ACC112 (cell line): ENCODE measurements around the gene DCAF11.
A peak's percentile ranks its signal among the peaks of the same experiment; 100 is the strongest.

Experiments
- H2AFZ ChIP-seq: fragments of 200-600 bp; sonication (generic); one replicate; pipeline ENCODE4 v1.6.0; 2017; ENCODE audit warnings: antibody characterized with exemption, low read length; ENCODE audit not compliant: unreplicated experiment
- H3K27ac ChIP-seq: fragments of 200-600 bp; sonication (generic); 2 replicates; pipeline ENCODE4 v1.5.1; 2014; ENCODE audit warnings: low read depth, mild to moderate bottlenecking, antibody characterized with exemption, low read length, moderate library complexity
- H3K27me3 ChIP-seq: fragments of 200-600 bp; sonication (generic); 2 replicates; pipeline ENCODE4 v1.6.1; 2014; ENCODE audit warnings: mild to moderate bottlenecking, antibody characterized with exemption, low read length, moderate library complexity, mixed read lengths; ENCODE audit not compliant: insufficient read depth
- H3K36me3 ChIP-seq: fragments of 200-600 bp; sonication (generic); 2 replicates; pipeline ENCODE4 v1.6.1; 2016; ENCODE audit warnings: mild to moderate bottlenecking, antibody characterized with exemption, low read length, moderate library complexity, mixed read lengths; ENCODE audit not compliant: insufficient read depth
- H3K4me1 ChIP-seq: fragments of 200-600 bp; sonication (generic); one replicate; pipeline ENCODE4 v1.6.1; 2016; ENCODE audit warnings: low read length, mixed read lengths; ENCODE audit not compliant: insufficient read depth, unreplicated experiment, control insufficient read depth
- H3K4me3 ChIP-seq: fragments of 200-600 bp; sonication (generic); 2 replicates; pipeline ENCODE4 v1.5.1; 2014; ENCODE audit warnings: mild to moderate bottlenecking, low read depth, low read length
- H3K79me2 ChIP-seq: fragments of 200-600 bp; sonication (generic); one replicate; pipeline ENCODE4 v1.6.0; 2016; ENCODE audit warnings: low read length; ENCODE audit not compliant: control insufficient read depth, unreplicated experiment, insufficient read depth

Gene DCAF11

DNA sequence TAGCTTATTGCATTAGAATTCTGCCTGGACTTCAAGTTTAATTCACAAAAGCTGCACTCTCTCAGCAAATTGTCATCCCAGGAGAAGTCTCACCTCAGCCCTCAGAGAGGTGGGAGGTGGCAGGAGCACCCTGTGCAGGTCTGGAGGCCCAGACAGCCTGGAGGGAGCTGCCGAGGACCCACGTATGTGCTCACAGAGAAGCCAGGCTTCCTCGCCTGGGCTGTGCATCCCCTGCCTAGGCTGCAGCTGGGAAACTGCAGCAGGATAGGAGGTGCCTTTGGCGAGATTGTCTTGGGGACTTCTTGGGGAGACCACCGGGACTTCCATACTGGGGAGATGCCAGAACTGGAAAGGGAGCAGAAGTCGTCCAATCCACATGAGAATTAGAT lies 34.4 kb upstream of the DCAF11 start:
- no peaks in the 10 kb centered on the region for H3K36me3 ChIP-seq
- H3K27me3 ChIP-seq = peaks cover 56% of the 10 kb centered on the region
- H3K79me2 ChIP-seq = no peaks in the 10 kb centered on the region
- H3K4me1 ChIP-seq = peaks cover 4% of the 10 kb centered on the region
- H3K4me3 ChIP-seq = no peak overlapping the region
- H2AFZ ChIP-seq = no peak overlapping the region
- no peak overlapping the region for H3K27ac ChIP-seq

DNA sequence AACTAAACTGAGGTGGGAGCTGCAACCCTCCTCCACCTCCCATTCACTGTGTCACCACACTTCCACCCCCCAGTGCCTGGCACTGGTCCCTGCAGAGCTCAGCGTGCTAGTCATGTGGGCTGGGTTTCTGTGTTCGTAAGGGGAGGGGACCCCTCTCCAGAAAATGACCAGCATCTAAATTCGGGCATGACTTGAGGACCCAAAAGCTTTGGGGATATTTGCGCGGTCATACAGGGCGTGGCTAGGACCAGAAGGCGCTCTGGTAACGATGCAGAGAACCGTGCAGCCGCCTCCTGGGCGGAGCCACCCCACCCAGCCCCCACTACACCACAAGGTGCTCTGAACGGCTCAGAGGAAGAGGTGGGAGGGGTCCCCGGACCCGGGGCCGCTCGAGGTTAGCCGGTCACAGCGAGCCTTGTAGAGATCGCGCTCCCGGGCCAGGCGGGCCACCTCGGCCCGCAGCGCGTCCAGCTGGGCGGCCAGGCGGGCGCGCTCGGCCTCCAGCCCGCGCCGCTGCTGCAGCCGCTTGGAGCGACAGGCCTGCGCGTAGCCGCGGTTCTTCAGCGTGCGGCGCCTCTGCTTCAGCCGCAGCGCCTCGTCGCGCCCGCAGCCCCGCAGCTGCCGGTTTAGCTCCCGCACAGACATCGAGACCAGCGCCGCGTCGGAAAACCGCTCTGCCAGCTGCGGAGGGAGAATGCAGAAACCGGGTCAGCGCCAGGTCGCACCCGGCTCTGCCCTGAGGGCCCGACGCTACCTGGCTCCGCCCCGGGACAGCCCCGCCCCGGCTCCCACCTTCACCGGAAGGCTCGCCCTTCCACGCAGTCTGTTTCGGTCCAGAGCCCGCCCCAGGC lies 33.5 kb upstream of the DCAF11 start:
- peak overlapping the region; percentile 83 for H3K4me3 ChIP-seq
- peaks cover 49% of the 10 kb centered on the region for H3K27me3 ChIP-seq
- H3K36me3 ChIP-seq = no peaks in the 10 kb centered on the region
- no peaks in the 10 kb centered on the region for H3K79me2 ChIP-seq
- no peak overlapping the region for H3K27ac ChIP-seq
- H2AFZ ChIP-seq = peak overlapping the region; percentile 86
- peaks cover 4% of the 10 kb centered on the region for H3K4me1 ChIP-seq

DNA sequence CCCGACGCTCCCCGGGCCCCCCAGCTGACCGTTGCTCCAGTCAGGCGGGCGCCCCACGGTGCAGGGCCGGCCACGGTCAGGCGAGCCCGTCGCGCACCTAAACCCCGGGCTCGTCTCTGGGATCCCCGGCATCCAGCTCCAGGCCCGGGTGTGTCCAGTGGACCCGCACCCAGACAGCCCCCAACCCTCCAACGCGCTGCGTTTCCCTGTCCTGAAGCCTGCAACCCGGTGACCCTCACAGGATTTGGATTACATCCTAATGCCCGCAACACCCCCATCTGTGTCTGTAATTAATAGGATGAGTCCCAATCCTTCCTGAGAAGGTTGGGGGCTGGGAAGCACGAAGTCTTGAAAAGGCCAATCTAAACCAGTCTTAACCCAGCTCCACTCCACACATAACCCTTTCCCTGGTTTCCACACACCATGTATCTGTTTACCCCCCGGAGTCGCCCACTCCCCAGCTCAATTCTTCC lies 32.8 kb upstream of the DCAF11 start:
- Histone ChIP-seq H2AFZ (no peak overlapping the region), H3K27ac (no peak overlapping the region), H3K4me3 (peak overlapping the region; percentile 83)

DNA sequence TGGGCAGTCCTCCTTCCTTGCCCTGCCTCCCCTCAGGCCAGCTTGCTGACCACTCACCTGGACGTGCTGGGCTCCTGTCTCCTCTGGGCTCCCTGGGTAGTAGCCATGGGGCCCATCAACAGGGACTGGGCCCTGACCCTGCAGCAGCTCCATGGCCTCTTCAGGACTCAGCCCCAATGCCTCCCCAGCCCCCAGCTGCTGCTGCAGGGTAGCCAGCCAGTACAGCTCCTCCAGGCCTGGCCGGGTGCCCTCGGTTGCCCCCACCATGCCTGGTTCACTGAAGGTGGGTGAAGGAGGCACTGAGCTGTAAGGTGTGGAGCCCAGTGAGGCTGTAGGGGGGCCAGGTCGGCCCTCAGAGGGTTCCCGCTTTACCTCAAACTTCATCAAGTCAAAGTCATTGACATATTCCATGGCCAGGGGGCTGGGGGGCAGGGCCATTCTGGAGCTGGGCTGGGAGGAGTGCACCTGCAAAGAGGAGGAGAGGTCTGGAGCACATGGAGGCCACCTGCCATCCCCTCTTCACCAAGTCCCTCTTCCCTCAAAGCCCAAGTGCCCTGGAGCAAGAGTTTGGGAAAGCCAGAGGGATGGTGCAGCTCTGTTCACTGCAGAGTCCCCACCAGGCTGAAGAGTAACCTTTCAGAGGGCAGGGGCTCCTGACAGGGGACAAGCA lies 32.0 kb upstream of the DCAF11 start:
- Histone ChIP-seq H3K4me1 (peaks cover 4% of the 10 kb centered on the region), H2AFZ (no peak overlapping the region), H3K27ac (no peak overlapping the region), H3K36me3 (no peaks in the 10 kb centered on the region), H3K4me3 (no peak overlapping the region), H3K27me3 (peaks cover 49% of the 10 kb centered on the region), H3K79me2 (no peaks in the 10 kb centered on the region)

More for the DNA sequence above, 32.8 kb upstream of the DCAF11 start:
- Histone ChIP-seq H3K4me1 (peaks cover 4% of the 10 kb centered on the region), H3K36me3 (no peaks in the 10 kb centered on the region), H3K79me2 (no peaks in the 10 kb centered on the region), H3K27me3 (peaks cover 49% of the 10 kb centered on the region)

DNA sequence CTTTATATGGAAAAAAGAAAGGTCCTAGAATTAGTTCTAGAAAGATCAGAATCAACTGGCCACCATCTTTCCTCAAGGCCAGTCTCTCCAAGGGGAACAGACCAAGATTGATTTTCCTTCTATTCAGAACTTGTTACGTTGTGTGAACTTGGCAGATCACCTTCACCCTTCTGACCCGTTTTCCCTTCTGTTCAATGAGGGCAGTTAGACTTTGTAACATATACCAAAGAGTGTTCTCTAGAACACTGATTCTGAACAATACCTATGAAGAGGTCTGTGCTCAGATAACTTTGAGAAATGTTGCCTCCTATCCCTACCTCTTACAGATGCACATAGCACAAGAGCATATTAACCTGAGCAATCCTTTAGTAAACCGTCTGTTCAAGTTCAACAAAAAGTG lies 31.1 kb upstream of the DCAF11 start:
- no peak overlapping the region for H3K4me3 ChIP-seq
- no peaks in the 10 kb centered on the region for H3K79me2 ChIP-seq
- H3K4me1 ChIP-seq = peaks cover 4% of the 10 kb centered on the region
- H3K27ac ChIP-seq = no peak overlapping the region
- no peaks in the 10 kb centered on the region for H3K36me3 ChIP-seq
- H3K27me3 ChIP-seq = peaks cover 49% of the 10 kb centered on the region
- no peak overlapping the region for H2AFZ ChIP-seq

DNA sequence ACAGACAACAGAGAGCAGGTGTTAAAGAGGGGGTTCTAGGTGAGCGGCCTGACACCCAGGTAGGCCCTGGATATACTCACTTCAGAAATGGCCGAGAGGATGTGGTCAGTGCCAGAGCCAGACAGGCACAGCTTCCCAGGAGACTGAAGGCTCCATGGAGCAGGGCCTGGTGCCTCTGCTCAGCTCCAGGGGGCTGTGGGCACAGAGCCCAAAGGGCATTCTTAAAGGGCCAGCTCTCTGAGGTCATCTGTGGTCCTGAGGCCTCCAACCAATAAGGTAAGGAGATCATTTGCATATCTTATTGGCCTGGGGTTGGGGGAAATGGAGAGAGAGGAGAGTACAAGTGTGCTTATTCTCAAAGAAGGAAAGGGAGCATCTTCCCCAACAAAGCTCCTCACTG lies 30.1 kb upstream of the DCAF11 start:
- H3K27ac ChIP-seq = no peak overlapping the region

DNA sequence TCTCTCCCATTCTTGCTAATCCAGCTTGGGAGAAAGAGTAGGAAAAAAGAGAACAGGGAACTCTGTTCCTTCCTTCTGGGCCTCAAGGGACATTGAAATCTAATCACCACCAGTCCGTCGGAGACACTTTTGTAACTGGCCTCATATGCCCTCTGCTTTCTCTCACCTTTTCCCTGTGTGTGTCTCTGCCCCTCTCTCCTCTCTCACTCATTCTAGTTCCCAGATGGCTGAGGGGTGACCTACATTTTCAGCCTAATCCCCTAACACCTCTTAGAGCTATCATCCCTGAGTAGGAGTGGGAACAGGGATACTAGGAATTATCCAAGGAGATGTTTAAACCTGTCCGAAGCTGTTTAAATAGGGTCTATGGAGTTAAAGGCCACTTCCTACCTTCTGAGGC lies 29.4 kb upstream of the DCAF11 start:
- H3K4me3 ChIP-seq = no peak overlapping the region
- H3K79me2 ChIP-seq = no peaks in the 10 kb centered on the region
- H3K36me3 ChIP-seq = no peaks in the 10 kb centered on the region
- H2AFZ ChIP-seq = no peak overlapping the region
- peaks cover 37% of the 10 kb centered on the region for H3K27me3 ChIP-seq
- peaks cover 4% of the 10 kb centered on the region for H3K4me1 ChIP-seq
- H3K27ac ChIP-seq = no peak overlapping the region

More for the DNA sequence above, 30.1 kb upstream of the DCAF11 start:
- no peak overlapping the region for H3K4me3 ChIP-seq
- H3K27me3 ChIP-seq = peaks cover 45% of the 10 kb centered on the region
- H3K4me1 ChIP-seq = peaks cover 4% of the 10 kb centered on the region
- no peaks in the 10 kb centered on the region for H3K36me3 ChIP-seq
- H3K79me2 ChIP-seq = no peaks in the 10 kb centered on the region
- no peak overlapping the region for H2AFZ ChIP-seq

DNA sequence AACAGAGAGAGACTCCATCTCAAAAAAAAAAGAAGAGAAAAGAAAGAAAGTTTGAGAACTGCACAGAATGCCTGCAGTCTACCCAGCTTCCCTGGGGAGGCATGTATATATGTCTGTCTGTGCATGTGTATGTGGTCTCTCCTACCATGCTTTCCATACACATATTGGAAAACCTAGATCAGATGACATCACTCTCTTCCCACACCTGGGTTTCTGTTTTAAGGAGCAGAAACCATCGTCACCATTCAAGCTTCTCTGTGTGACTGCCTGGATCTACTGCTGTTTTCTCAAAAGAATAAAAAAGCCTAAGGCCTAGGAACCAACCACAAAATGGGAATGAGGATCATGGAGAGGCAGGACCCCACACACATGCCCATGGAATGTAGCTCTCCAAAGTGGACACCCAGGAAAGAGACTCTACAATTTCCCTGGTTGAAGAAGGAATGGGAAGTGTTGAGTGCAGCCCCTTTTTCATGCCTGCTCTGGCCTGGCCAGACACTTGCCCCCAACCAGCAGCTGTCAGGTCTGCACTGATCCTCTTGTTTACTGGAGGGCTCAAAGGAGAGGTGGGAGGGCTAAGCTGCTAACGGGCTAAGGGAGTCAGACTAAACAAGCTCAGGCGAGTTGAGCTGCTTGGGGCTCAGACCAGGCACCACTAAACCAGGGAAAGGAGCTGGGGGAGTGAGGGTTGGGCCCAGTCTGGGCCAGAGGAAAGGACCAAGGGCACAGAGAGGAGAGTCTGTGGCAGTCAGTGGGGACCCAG lies 28.2 kb upstream of the DCAF11 start:
- Histone ChIP-seq H3K36me3 (no peaks in the 10 kb centered on the region), H2AFZ (no peak overlapping the region), H3K4me1 (no peaks in the 10 kb centered on the region), H3K4me3 (no peak overlapping the region), H3K79me2 (no peaks in the 10 kb centered on the region), H3K27ac (no peak overlapping the region), H3K27me3 (peaks cover 26% of the 10 kb centered on the region)

DNA sequence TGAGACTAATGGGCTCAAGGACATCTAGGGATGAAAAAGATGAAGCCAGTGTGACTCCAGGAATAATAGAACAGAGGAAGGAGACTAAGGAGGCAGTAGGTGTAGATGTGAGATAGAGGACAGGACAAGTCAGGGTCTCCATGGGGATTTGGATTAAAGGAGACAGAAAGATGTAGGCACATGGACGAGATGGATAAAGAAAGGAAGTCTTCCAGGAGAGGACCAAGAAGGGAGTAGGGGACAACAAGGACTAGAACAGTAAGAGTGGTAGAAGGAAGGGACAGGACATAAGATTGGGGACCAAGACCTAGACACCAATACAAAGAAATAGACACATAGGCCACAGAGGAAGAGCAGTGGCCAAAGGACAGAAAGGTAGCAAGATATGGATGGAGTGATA lies 27.6 kb upstream of the DCAF11 start:
- Histone ChIP-seq H2AFZ (no peak overlapping the region), H3K27ac (no peak overlapping the region), H3K36me3 (no peaks in the 10 kb centered on the region), H3K4me3 (no peak overlapping the region), H3K79me2 (no peaks in the 10 kb centered on the region), H3K4me1 (no peaks in the 10 kb centered on the region), H3K27me3 (peaks cover 20% of the 10 kb centered on the region)

DNA sequence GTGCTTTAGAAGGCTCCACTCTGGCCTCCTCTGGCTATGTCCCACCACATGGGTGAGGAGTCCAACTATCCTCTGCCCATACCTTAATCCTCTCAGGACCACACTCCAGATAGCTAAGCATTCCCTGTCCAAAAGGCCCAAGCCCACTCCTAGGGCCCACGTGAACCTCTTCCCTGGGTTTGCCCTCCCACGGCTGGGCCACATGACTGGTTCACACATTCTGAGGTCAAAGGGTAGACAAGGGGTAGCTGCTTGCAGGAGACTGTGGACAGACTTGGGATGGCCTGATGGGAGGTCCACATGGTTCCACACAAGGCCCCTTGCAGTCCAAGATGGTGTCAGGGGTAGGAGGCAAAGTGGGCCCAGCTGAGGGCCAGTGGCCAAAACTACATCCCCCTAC lies 26.5 kb upstream of the DCAF11 start:
- Histone ChIP-seq H2AFZ (no peak overlapping the region), H3K27ac (no peak overlapping the region), H3K4me1 (no peaks in the 10 kb centered on the region), H3K36me3 (no peaks in the 10 kb centered on the region), H3K79me2 (no peaks in the 10 kb centered on the region), H3K4me3 (no peak overlapping the region), H3K27me3 (peaks cover 9% of the 10 kb centered on the region)
